Ureter (tissue), 1 donor: ENCODE measurements around the gene EPHA3. TPM values are rescaled to one million over a fixed set of nuclear protein-coding genes. Genes with fewer than 3 reads are reported as not detected.

Experiments
- DNase-seq: peaks from one replicate; pipeline ENCODE4 v3.0.0-alpha.2; 2020; ENCODE audit warnings: low spot score
- total RNA-seq: library from RNA; stranded (reverse); gene quantifications from one replicate; pipeline ENCODE4 v1.2.4, GENCODE V29; 2023
- donor health status: DM: yes; HTN: yes; CAD: no.

Gene EPHA3
- total RNA-seq, 1 donor from 2014 or later, result 11.4 TPM

GRCh38 chr3:89227634-89228033 is 120.2 kb downstream of the EPHA3 start:
- no peak for DNase-seq

- no peak for DNase-seq
Measured at GRCh38 chr3:89232155-89232554, 124.7 kb downstream of the EPHA3 start.

GRCh38 chr3:89234620-89235019 is 127.2 kb downstream of the EPHA3 start:
- DNase-seq, result no peak

- DNase-seq, result no peak
Measured at GRCh38 chr3:89238846-89239245, 131.4 kb downstream of the EPHA3 start.

GRCh38 chr3:89239774-89240173 is 132.4 kb downstream of the EPHA3 start:
- DNase-seq, result no peak

- no peak for DNase-seq
Measured at GRCh38 chr3:89245612-89246011, 138.2 kb downstream of the EPHA3 start.

GRCh38 chr3:89246326-89246725 is 138.9 kb downstream of the EPHA3 start:
- no peak for DNase-seq

- DNase-seq, result no peak
Measured at GRCh38 chr3:89250742-89251141, 143.3 kb downstream of the EPHA3 start.

GRCh38 chr3:89252016-89252415 is 144.6 kb downstream of the EPHA3 start:
- DNase-seq, result no peak

GRCh38 chr3:89252860-89253259 is 145.4 kb downstream of the EPHA3 start:
- no peak for DNase-seq

GRCh38 chr3:89256395-89256794 is 149.0 kb downstream of the EPHA3 start:
- no peak for DNase-seq

- DNase-seq, result no peak
Measured at GRCh38 chr3:89256882-89257281, 149.5 kb downstream of the EPHA3 start.

- DNase-seq, result no peak
Measured at GRCh38 chr3:89260721-89261120, 153.3 kb downstream of the EPHA3 start.

- DNase-seq, result no peak
Measured at GRCh38 chr3:89261673-89262072, 154.3 kb downstream of the EPHA3 start.

GRCh38 chr3:89262309-89262929 is 155.0 kb downstream of the EPHA3 start:
- no peak for DNase-seq

GRCh38 chr3:89264037-89264560 is 156.7 kb downstream of the EPHA3 start:
- DNase-seq, result no peak

GRCh38 chr3:89266074-89266473 is 158.7 kb downstream of the EPHA3 start:
- no peak for DNase-seq

GRCh38 chr3:89268059-89268458 is 160.6 kb downstream of the EPHA3 start:
- DNase-seq, result no peak

GRCh38 chr3:89270201-89270600 is 162.8 kb downstream of the EPHA3 start:
- no peak for DNase-seq

GRCh38 chr3:89275001-89275400 is 167.6 kb downstream of the EPHA3 start:
- no peak for DNase-seq

GRCh38 chr3:89276116-89276515 is 168.7 kb downstream of the EPHA3 start:
- no peak for DNase-seq

- no peak for DNase-seq
Measured at GRCh38 chr3:89278302-89279025, 171.0 kb downstream of the EPHA3 start.

GRCh38 chr3:89280301-89280700 is 172.9 kb downstream of the EPHA3 start:
- DNase-seq, result no peak
